Subcutaneous adipose tissue (tissue), 4 donors: Measurements from ENCODE around the gene ZDHHC11B. TPM values are rescaled to one million over a fixed set of nuclear protein-coding genes. Genes with fewer than 3 reads are reported as not detected.

Experiments used
- total RNA-seq, 4 donors: library from RNA; depleted of rRNA; stranded (reverse); fragments of >200 nt; gene quantifications; one replicate each; pipeline ENCODE4 v1.1.0, GENCODE V29; 2016
- TF ChIP-seq, protein P1 (sequence below): fragments of 450-650 bp; IDR thresholded peaks from one replicate; pipeline ENCODE4 v1.5.1; 2016; ENCODE audit warnings: low read depth, mild to moderate bottlenecking, control low read depth, antibody characterized with exemption, moderate library complexity

The ZDHHC11B gene
- total RNA-seq, 4 donors from 2014 or later: 0.19 to 2.3 (median 0.39) TPM

DNA sequence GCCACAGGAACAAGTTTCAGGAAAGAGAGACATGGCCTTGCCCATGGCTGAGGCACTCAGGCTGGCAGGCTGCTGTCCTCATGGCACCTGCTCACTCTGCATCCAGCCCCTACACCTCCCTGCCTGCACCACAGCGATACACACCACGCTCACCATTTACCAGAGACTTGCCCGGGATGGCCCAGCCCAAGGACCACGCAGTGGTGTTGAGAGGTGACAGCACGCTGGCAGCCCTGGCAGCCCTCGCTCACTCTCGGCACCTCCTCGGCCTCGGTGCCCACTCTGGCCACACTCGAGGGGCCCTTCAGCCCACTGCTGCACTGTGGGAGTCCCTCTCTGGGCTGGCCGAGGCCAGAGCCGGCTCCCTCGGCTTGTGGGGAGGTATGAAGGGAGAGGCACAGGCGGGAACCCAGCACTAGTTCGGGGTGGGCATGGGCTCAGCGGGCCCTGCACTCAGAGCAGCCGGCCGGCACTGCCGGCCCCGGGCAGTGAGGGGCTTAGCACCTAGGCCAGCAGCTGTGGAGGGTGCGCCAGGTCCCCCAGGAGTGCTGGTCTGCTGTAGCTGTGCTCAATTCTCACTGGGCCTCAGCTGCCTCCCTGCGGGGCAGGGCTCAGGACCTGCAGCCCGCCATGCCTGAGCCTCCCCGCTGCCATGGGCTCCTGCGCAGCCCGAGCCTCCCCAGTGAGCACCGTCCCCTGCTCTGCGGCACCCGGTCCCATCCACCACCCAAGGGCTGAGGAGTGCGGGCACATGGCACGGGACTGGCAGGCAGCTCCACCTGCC lies 20.3 kb downstream of the ZDHHC11B start:
- TF ChIP-seq, protein P1, sequence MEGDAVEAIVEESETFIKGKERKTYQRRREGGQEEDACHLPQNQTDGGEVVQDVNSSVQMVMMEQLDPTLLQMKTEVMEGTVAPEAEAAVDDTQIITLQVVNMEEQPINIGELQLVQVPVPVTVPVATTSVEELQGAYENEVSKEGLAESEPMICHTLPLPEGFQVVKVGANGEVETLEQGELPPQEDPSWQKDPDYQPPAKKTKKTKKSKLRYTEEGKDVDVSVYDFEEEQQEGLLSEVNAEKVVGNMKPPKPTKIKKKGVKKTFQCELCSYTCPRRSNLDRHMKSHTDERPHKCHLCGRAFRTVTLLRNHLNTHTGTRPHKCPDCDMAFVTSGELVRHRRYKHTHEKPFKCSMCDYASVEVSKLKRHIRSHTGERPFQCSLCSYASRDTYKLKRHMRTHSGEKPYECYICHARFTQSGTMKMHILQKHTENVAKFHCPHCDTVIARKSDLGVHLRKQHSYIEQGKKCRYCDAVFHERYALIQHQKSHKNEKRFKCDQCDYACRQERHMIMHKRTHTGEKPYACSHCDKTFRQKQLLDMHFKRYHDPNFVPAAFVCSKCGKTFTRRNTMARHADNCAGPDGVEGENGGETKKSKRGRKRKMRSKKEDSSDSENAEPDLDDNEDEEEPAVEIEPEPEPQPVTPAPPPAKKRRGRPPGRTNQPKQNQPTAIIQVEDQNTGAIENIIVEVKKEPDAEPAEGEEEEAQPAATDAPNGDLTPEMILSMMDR: no peak

DNA sequence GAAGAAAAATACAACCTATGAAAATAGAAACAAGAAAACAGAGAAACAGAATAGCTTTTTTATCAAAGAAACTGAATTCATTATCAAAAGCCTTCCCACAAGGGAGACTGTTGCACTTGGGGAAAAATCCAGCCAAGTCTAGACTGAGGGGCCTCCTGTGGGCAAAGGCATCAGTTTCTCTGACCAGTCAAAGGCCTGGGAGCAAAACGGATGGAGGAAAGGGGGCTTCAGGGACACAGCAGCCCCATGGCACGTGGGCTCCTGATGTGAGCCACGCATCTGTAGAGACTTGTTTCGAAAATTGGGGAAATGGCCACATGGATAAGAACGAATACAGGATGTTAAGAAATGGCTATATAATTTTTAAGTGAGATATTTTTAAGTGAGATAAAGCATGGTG lies 21.1 kb downstream of the ZDHHC11B start:
- TF ChIP-seq, protein P1: no peak

DNA sequence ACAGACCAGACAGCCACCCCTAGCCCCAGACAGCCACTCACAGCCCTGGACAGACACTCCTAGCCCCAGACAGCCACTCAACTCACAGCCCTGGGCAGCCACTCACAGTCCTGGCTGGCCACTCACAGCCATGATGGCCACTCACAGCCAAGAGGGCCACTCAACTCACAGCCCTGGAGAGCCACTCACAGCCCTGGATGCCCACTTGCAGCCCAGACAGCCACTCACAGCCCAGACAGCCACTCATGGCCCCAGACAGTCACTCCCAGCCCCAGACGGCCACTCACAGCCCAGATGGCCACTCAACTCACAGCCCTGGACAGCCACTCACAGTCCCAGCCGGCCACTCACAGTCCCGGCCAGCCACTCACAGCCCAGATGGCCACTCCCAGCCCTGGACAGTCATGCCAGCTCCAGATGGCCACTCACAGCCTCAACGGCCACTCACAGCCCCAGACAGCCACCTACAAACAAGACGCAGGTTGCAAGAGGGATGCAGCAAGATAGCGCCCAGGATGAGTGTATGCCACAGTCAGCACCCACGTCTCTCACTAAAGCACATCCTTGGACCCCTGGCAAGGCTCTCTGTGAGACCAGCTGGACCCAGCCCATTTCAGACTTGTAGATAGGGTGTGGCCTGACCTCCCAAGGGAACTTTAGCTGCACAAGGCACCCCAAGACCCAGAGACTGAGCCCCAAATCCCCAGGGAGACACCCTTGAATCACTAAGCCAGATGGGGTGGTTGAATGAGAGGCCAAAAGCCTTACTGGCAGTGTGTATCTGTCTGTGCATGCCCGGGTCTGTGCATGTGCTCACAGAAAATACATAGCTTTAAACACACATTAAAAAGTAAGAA lies 22.4 kb downstream of the ZDHHC11B start:
- TF ChIP-seq, protein P1: no peak

DNA sequence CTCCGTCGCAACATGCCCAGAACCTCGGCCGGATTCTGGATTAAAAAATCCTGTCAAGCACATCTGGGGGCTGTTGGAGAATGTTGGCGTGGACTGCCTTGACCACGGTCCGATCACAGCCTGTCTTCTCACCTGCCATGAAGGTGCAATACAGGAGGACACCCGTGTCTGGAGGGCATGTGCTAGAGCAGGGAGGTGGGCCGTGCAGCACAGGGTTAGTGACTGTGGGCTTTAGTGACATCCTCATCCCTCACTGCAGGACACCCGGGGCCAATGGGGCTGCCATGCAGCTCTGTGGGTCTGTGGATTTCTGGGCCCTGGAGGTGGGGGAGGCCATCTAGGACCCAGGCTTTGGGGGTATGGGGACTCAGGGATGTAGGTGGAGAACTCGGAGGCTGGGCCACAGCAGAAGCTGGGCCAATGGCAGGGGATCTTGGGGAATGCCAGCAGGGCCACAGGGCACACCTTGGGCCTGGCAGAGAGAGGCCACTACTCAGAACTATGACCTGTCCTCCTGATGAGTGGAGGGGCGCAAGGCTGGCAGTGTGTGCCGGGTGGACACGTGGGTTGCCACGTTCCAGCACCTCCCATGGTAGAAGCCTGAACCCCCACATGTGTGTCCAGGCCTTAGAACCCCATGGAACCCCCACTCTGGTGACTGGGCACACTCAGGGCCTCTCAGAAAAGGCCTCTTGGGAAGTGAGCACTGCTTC lies 23.3 kb downstream of the ZDHHC11B start:
- TF ChIP-seq, protein P1: no peak

DNA sequence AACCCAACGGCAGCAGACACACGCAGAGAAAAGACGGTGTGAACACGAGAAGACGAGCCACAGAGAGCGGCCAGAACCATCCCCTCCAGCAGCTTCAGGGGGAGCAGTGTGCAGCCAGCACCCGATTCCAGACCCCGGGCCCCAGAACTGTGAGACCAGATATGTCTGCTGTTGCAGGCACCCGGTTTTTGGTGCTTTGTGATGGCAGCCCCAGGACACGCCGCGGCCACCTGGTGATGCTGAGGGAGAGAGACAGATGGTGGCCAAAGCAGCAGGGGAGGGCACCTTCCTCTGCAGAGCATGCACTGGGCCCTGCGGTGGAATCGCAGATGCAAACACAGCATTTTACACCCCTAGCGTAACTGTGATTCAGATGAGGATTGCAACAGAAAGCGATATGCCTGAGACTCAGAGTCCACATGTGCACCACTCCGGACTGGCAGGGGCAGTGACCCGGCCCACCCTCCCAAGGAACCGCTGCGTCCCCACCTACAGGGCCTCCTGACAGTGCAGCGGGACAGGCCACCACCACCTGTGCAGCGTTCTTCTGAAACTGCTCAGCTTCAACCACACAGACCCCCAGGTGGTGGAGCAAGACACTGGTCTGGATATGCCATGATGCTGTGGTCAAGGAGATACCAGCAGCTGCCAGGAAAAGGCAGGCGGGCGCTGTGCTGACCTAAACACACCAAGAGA lies 24.0 kb downstream of the ZDHHC11B start:
- TF ChIP-seq, protein P1: no peak

DNA sequence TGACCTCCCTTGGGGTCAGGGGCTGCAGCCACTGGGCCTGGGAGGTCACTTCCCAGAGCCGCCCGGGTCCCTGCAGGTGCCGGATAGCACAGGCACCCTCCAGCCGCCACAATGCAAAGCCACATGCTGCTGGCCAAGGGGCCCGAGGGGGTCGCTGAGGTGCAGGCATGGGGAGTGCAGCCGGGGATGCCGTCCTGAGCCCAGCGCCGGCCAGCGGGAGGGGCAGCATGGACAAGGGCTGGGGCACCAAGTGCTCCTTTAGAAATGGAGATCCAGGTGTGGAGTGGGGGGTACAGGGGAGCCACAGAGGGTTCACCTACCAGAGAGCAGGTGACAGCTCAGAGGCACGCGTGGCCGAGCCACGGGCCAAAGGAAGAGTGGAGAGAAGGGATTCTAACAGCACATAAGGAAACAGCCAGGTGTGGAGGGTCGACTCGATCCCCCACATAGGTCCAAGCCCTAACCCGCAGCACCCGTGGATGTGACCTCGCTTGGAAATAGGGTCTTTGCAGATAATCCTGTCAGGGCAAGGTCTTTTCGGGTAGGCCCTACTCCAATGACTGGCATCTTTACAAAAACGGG lies 24.7 kb downstream of the ZDHHC11B start:
- TF ChIP-seq, protein P1: no peak
